H1 (cell line): Measurements from ENCODE around the gene DAB2IP. TPM values are rescaled to one million over a fixed set of nuclear protein-coding genes. Genes with fewer than 3 reads are reported as not detected.

ENCODE experiments used
- CTCF ChIA-PET: fragments of 300-600 bp; sonication (Branson Sonifier 250); formaldehyde crosslinking; loops from one replicate; lab custom pipeline; 2021; ENCODE audit not compliant: partially characterized antibody; lab: Charles Lee
- POLR2A ChIA-PET: fragments of 300-600 bp; sonication (Branson Sonifier 250); formaldehyde crosslinking; loops from one replicate; lab custom pipeline; 2021; ENCODE audit warnings: inconsistent platforms; ENCODE audit not compliant: partially characterized antibody; lab: Charles Lee
- DNase-seq, 2 experiments: peaks; one replicate each; pipeline versions ENCODE4 v3.0.0 to v3.0.0-alpha.2; 2010 to 2022; ENCODE audit warnings: low spot score in 2 of 2, low read depth in 1 of 2, mixed read lengths in 1 of 2
- FAIRE-seq: peaks from 2 replicates; lab custom pipeline; 2011; peaks lifted over from hg19 to GRCh38; lab: Jason Lieb, UNC
- H2AFZ ChIP-seq: 2 replicates; pipeline ENCODE4 v1.8.1; 2012; ENCODE audit warnings: low read length, inconsistent platforms
- H2AK5ac ChIP-seq: 2 replicates; pipeline ENCODE4 v1.6.1; 2013; ENCODE audit warnings: low read depth, low read length
- H2BK120ac ChIP-seq: replicated peaks from 2 replicates; pipeline ENCODE3; 2013; ENCODE audit warnings: low read depth, low read length, inconsistent platforms
- H2BK12ac ChIP-seq: 2 replicates; pipeline ENCODE4 v1.6.1; 2013; ENCODE audit warnings: low read depth, low read length
- H2BK15ac ChIP-seq: 2 replicates; pipeline ENCODE4 v1.6.1; 2013; ENCODE audit warnings: low read length
- H2BK20ac ChIP-seq: 2 replicates; pipeline ENCODE4 v1.6.1; 2013; ENCODE audit warnings: low read length
- H2BK5ac ChIP-seq: 2 replicates; pipeline ENCODE4 v1.6.1; 2013; ENCODE audit warnings: low read depth, low read length
- H3K14ac ChIP-seq: 2 replicates; pipeline ENCODE4 v1.6.1; 2013; ENCODE audit warnings: inconsistent platforms; ENCODE audit not compliant: insufficient read length
- H3K18ac ChIP-seq: 2 replicates; pipeline ENCODE4 v1.6.1; 2013; ENCODE audit warnings: low read length; ENCODE audit errors: extremely low read depth
- H3K23ac ChIP-seq: 2 replicates; pipeline ENCODE4 v1.6.1; 2013; ENCODE audit warnings: inconsistent platforms; ENCODE audit not compliant: insufficient read length
- H3K23me2 ChIP-seq: 2 replicates; pipeline ENCODE4 v1.6.1; 2013; ENCODE audit warnings: low read depth, low read length
- H3K27ac ChIP-seq: 2 replicates; pipeline ENCODE4 v1.6.1; 2011; ENCODE audit warnings: low read depth, low read length, inconsistent platforms
- H3K27me3 ChIP-seq, 4 experiments: replicated peaks in 1 of 4; 1 replicate in 1 of 4; 2 replicates in 3 of 4; pipeline versions ENCODE4 v1.6.1 to v1.8.1; 2011 to 2013; ENCODE audit warnings: low read length in 3 of 4, mild to moderate bottlenecking in 3 of 4, inconsistent platforms in 2 of 4, mixed read lengths in 2 of 4, moderate library complexity in 1 of 4; ENCODE audit not compliant: control insufficient read depth in 3 of 4, insufficient read depth in 3 of 4; ENCODE audit errors: extremely low read depth in 1 of 4
- H3K36me3 ChIP-seq, 4 experiments: 2 replicates each; pipeline versions ENCODE4 v1.6.1 to v1.8.1; 2011 to 2013; ENCODE audit warnings: mild to moderate bottlenecking in 4 of 4, low read length in 3 of 4, moderate library complexity in 2 of 4, control low read depth in 1 of 4, inconsistent platforms in 1 of 4; ENCODE audit not compliant: insufficient read depth in 4 of 4, control insufficient read depth in 2 of 4
- H3K4ac ChIP-seq: replicated peaks from 2 replicates; pipeline ENCODE3; 2013; ENCODE audit warnings: low read length, low read depth, mixed read lengths, inconsistent platforms; ENCODE audit not compliant: insufficient read length
- H3K4me1 ChIP-seq, 4 experiments: replicated peaks in 1 of 4; 1 replicate in 1 of 4; 2 replicates in 3 of 4; pipeline versions ENCODE4 v1.6.1 to v1.8.1; 2011 to 2013; ENCODE audit warnings: low read length in 3 of 4, inconsistent platforms in 2 of 4, mixed read lengths in 1 of 4; ENCODE audit not compliant: insufficient read depth in 4 of 4, control insufficient read depth in 3 of 4
- H3K4me2 ChIP-seq, 2 experiments: 2 replicates each; pipeline versions ENCODE4 v1.6.1 to v1.8.1; 2011 to 2013; ENCODE audit warnings: low read depth in 2 of 2, low read length in 2 of 2, control low read depth in 1 of 2, inconsistent platforms in 1 of 2, mild to moderate bottlenecking in 1 of 2; ENCODE audit not compliant: insufficient read depth in 1 of 2
- H3K4me3 ChIP-seq, 4 experiments: fragments of 200-600, 300-600 bp in 1 of 4; sonication (generic), shearing (Covaris generic), sonication (Bioruptor Twin) in 1 of 4; 2 replicates each; pipeline versions ENCODE4 v1.5.1 to v1.8.1; 2011 to 2016; ENCODE audit warnings: low read length in 4 of 4, low read depth in 3 of 4, control low read depth in 2 of 4, inconsistent platforms in 2 of 4, mild to moderate bottlenecking in 2 of 4, mixed read lengths in 1 of 4, moderate library complexity in 1 of 4; ENCODE audit not compliant: insufficient read depth in 2 of 4; ENCODE audit errors: extremely low read depth in 1 of 4
- H3K56ac ChIP-seq: replicated peaks from 2 replicates; pipeline ENCODE3; 2013; ENCODE audit warnings: low read depth, mild to moderate bottlenecking, mixed read lengths, low read length, inconsistent platforms; ENCODE audit not compliant: insufficient read length
- H3K79me1 ChIP-seq: 2 replicates; pipeline ENCODE4 v1.6.1; 2013; ENCODE audit warnings: low read depth, low read length, control low read depth
- H3K79me2 ChIP-seq, 2 experiments: 2 replicates each; pipeline versions ENCODE4 v1.6.1 to v1.8.1; 2012 to 2013; ENCODE audit warnings: low read length in 2 of 2, mild to moderate bottlenecking in 2 of 2, inconsistent platforms in 1 of 2; ENCODE audit not compliant: insufficient read depth in 2 of 2, control insufficient read depth in 1 of 2
- H3K9ac ChIP-seq, 4 experiments: replicated peaks in 1 of 4; 1 replicate in 1 of 4; 2 replicates in 3 of 4; pipeline versions ENCODE4 v1.6.1 to v1.8.1; 2011 to 2013; ENCODE audit warnings: low read depth in 3 of 4, low read length in 3 of 4, control low read depth in 2 of 4, mild to moderate bottlenecking in 2 of 4, moderate library complexity in 2 of 4, inconsistent platforms in 1 of 4; ENCODE audit errors: extremely low read depth in 1 of 4
- H3K9me3 ChIP-seq, 2 experiments: 2 replicates each; pipeline versions ENCODE4 v1.6.1 to v1.8.1; 2012 to 2013; ENCODE audit warnings: mild to moderate bottlenecking in 2 of 2, moderate library complexity in 2 of 2, control low read depth in 1 of 2, inconsistent platforms in 1 of 2, low read depth in 1 of 2, low read length in 1 of 2, mixed read lengths in 1 of 2; ENCODE audit not compliant: insufficient read depth in 2 of 2
- H4K20me1 ChIP-seq, 2 experiments: replicated peaks in 1 of 2; 2 replicates each; pipeline versions ENCODE3 to v1.8.1; 2011 to 2013; ENCODE audit warnings: inconsistent platforms in 2 of 2, low read length in 2 of 2, mild to moderate bottlenecking in 1 of 2; ENCODE audit not compliant: insufficient read depth in 2 of 2, control insufficient read depth in 1 of 2
- H4K5ac ChIP-seq: 2 replicates; pipeline ENCODE4 v1.6.1; 2013; ENCODE audit warnings: low read length, low read depth, mixed read lengths, inconsistent platforms; ENCODE audit not compliant: insufficient read length
- H4K8ac ChIP-seq: 2 replicates; pipeline ENCODE4 v1.8.0; 2013; ENCODE audit warnings: mild to moderate bottlenecking, moderate library complexity, low read length, inconsistent platforms; ENCODE audit not compliant: insufficient read depth; ENCODE audit errors: extremely low read depth
- H4K91ac ChIP-seq: replicated peaks from 2 replicates; pipeline ENCODE3; 2013; ENCODE audit warnings: low read length, mixed read lengths, inconsistent platforms; ENCODE audit not compliant: insufficient read length
- BRCA1 ChIP-seq: IDR thresholded peaks from 2 replicates; pipeline ENCODE4 v1.6.1; 2012; ENCODE audit warnings: low read depth, low read length, improper control_type of control experiment
- CEBPB ChIP-seq: IDR thresholded peaks from 2 replicates; pipeline ENCODE4 v1.6.1; 2012; ENCODE audit warnings: low read depth, low read length
- CHD1 ChIP-seq: IDR thresholded peaks from 2 replicates; pipeline ENCODE4 v1.6.1; 2012; ENCODE audit warnings: low read depth, low read length, improper control_type of control experiment
- E2F6 ChIP-seq: IDR thresholded peaks from 2 replicates; pipeline ENCODE4 v1.6.1; 2012; ENCODE audit warnings: inconsistent platforms
- EGR1 ChIP-seq: IDR thresholded peaks from 2 replicates; pipeline ENCODE4 v1.6.1; 2011; ENCODE audit warnings: low read depth, low read length, borderline replicate concordance
- KDM1A ChIP-seq: fragments of 200-600, 300-600 bp; sonication (generic); IDR thresholded peaks from 2 replicates; pipeline ENCODE4 v1.7.1; 2016; ENCODE audit warnings: mild to moderate bottlenecking, low read length, borderline replicate concordance
- POLR2A ChIP-seq, 2 experiments: IDR thresholded peaks; 1 replicate in 1 of 2; 2 replicates in 1 of 2; pipeline ENCODE4 v1.6.1; 2011; ENCODE audit warnings: low read depth in 2 of 2, low read length in 2 of 2, mild to moderate bottlenecking in 2 of 2; ENCODE audit errors: control extremely low read depth in 1 of 2
- POLR2AphosphoS5 ChIP-seq: IDR thresholded peaks from 2 replicates; pipeline ENCODE4 v1.6.1; 2011; ENCODE audit warnings: low read depth, low read length
- RAD21 ChIP-seq, 2 experiments: IDR thresholded peaks in 1 of 2; conservative IDR thresholded peaks in 1 of 2; 2 replicates each; pipeline ENCODE4 v1.6.1; 2011; ENCODE audit warnings: low read depth in 2 of 2, low read length in 2 of 2, improper control_type of control experiment in 1 of 2, inconsistent platforms in 1 of 2, mild to moderate bottlenecking in 1 of 2, moderate library complexity in 1 of 2
- RXRA ChIP-seq: IDR thresholded peaks from 2 replicates; pipeline ENCODE4 v1.6.1; 2011; ENCODE audit warnings: low read depth, mild to moderate bottlenecking, low read length, moderate library complexity; ENCODE audit not compliant: insufficient read depth
- SAP30 ChIP-seq: fragments of 300-600 bp; sonication (generic); IDR thresholded peaks from 2 replicates; pipeline ENCODE4 v1.7.1; 2012; ENCODE audit warnings: low read length, moderate library complexity, mild to moderate bottlenecking, inconsistent platforms; ENCODE audit not compliant: insufficient read depth, insufficient replicate concordance
- SRF ChIP-seq: IDR thresholded peaks from 2 replicates; pipeline ENCODE4 v1.6.1; 2011; ENCODE audit warnings: mild to moderate bottlenecking, low read depth, low read length, moderate library complexity
- TAF1 ChIP-seq: IDR thresholded peaks from 2 replicates; pipeline ENCODE4 v1.6.1; 2011; ENCODE audit warnings: mild to moderate bottlenecking, low read depth, low read length
- ZNF274 ChIP-seq: IDR thresholded peaks from 2 replicates; pipeline ENCODE4 v1.7.0; 2012; ENCODE audit warnings: low read length, borderline replicate concordance; ENCODE audit errors: extremely low read depth
- WGBS, 2 experiments: shearing (Covaris generic) in 1 of 2; methylation state at CpG; one replicate each; pipeline versions ENCODE4 v1.1.6 to v1.1.7; 2013 to 2015; ENCODE audit warnings: low lambda C conversion rate in 2 of 2, mixed read lengths in 2 of 2, inconsistent platforms in 1 of 2, low coverage in 1 of 2, missing lambda C conversion rate in 1 of 2; ENCODE audit not compliant: insufficient replicate concordance in 2 of 2, insufficient coverage in 1 of 2, insufficient read length in 1 of 2; ENCODE audit errors: extremely low coverage in 1 of 2, missing lambda C conversion rate in 1 of 2; 5-methylcytosine and 5-hydroxymethylcytosine counted together
- polyA plus RNA-seq, 7 experiments: library from polyadenylated mRNA; depleted of rRNA in 3 of 7; stranded (reverse) in 5 of 7; unstranded in 2 of 7; fragments of >200 nt in 5 of 7; fragments of 200-250 nt in 2 of 7; gene quantifications; 1 replicate in 5 of 7; 2 replicates in 1 of 7; 4 replicates in 1 of 7; pipeline versions ENCODE4 v1.2.1 to v1.2.3, GENCODE V29; 2011 to 2013; ENCODE audit warnings: missing spikeins in 2 of 7, mixed read lengths in 2 of 7
- total RNA-seq: library from RNA; stranded (reverse); fragmentation: NEBNext Ultra II Directional; extraction: Animal tissue kit (Norgen Biotek cat#: 25700); gene quantifications from 2 replicates; pipeline ENCODE4 v1.2.1, GENCODE V29; 2021

Gene DAB2IP
- total and polyA plus RNA-seq, 2 of the 8 experiments (the other 6 are each of a cell fraction or from before 2014, with no cell fraction given) = 19.7 to 39.5 TPM

- H4K8ac ChIP-seq = no peak overlapping the region
- no peak overlapping the region for H3K4me3 ChIP-seq
- peaks cover 16 to 32% of the 10 kb centered on the region in 2 experiments for H4K20me1 ChIP-seq
- DNase-seq (no peak), FAIRE-seq (no peak)
- ChIA-PET CTCF (interaction anchor here (0.7 to 20.3 kb wide), 4 partner anchors 10 to 123 kb away, joined by 3 to 305 read pairs (median 8); no protein-coding TSS in a partner anchor), POLR2A (interaction anchor here (0.7 kb wide), 1 partner anchor 18 kb away, joined by 3 read pairs; no protein-coding TSS in a partner anchor)
- no peak overlapping the region for H2BK12ac ChIP-seq
- no peak overlapping the region for H2BK5ac ChIP-seq
- H3K14ac ChIP-seq = no peak overlapping the region
- H2BK15ac ChIP-seq = no peak overlapping the region
- H3K27me3 ChIP-seq = peaks cover 0 to 8% (median 4%) of the 10 kb centered on the region in 4 experiments; a peak in 4 of 7 replicates
- peaks cover 27% of the 10 kb centered on the region for H3K79me1 ChIP-seq
- H3K9me3 ChIP-seq = no peaks in the 10 kb centered on the region
- H3K56ac ChIP-seq = no peak overlapping the region
- H2AFZ ChIP-seq = no peak overlapping the region
- no peaks in the 10 kb centered on the region for H3K36me3 ChIP-seq
- H3K9ac ChIP-seq = no peak overlapping the region
- 0 out of 2 replicates have a peak overlapping the region, but pooled peaks have one; percentile 38 for H3K18ac ChIP-seq
- 78% methylated on average over 2 of the region's 2 CpGs; no CpG with 5 or more reads in 1 of the 2 experiments for WGBS, 2 experiments
- no peak overlapping the region for H3K23ac ChIP-seq
- H3K79me2 ChIP-seq = peaks cover 0 to 26% of the 10 kb centered on the region in 2 experiments; a peak in 1 of 4 replicates
- H4K91ac ChIP-seq = no peak overlapping the region
- no peak overlapping the region for H2BK20ac ChIP-seq
- H3K4ac ChIP-seq = no peak overlapping the region
- H3K23me2 ChIP-seq = peaks cover 11% of the 10 kb centered on the region
- H2BK120ac ChIP-seq = no peak overlapping the region
- H3K4me2 ChIP-seq = peak overlapping the region in 1 of 2 experiments; percentile 2; a peak in 1 of 4 replicates
- H3K27ac ChIP-seq = no peak overlapping the region
- H3K4me1 ChIP-seq = peaks cover 17 to 57% (median 39%) of the 10 kb centered on the region in 4 experiments
- H4K5ac ChIP-seq = no peak overlapping the region
- no peak overlapping the region for H2AK5ac ChIP-seq
- no peak for TF ChIP-seq CEBPB
- no peak for TF ChIP-seq TAF1
- TF ChIP-seq POLR2AphosphoS5 = no peak
- no peak for TF ChIP-seq E2F6
- TF ChIP-seq EGR1 = no peak
- no peak for TF ChIP-seq SRF
- no peak for TF ChIP-seq RAD21 (IDR thresholded peaks at IDR 0.05 in 1 of 2, conservative IDR thresholded peaks at IDR 0.05 in 1 of 2; ENCODE audit: low read depth in 2 of 2, low read length in 2 of 2)
- no peak for TF ChIP-seq ZNF274
- TF ChIP-seq KDM1A = no peak
- TF ChIP-seq POLR2A (IDR thresholded peaks at IDR 0.05; ENCODE audit: control extremely low read depth in 1 of 2, low read depth in 2 of 2, low read length in 2 of 2) = no peak
- TF ChIP-seq BRCA1 = no peak
- TF ChIP-seq RXRA = no peak
- TF ChIP-seq CHD1 = no peak
- no peak for TF ChIP-seq SAP30
These were observed 87.0 kb downstream of the DAB2IP start for GRCh38 chr9:121738411-121738810.
